HG02678 (cell line): ENCODE results near the gene OLFML1.

Source experiments
- ATAC-seq: cut with Tn5 transposase; IDR thresholded peaks from one replicate; pipeline ENCODE4 v1.9.1; 2021; ENCODE audit warnings: mild to moderate bottlenecking, moderate library complexity; ENCODE audit not compliant: unreplicated experiment

OLFML1 gene

GRCh38 chr11:7473717-7474116 lies 11.6 kb upstream of the OLFML1 start:
- peak; percentile 97 for ATAC-seq

- ATAC-seq, result no peak
Observed at GRCh38 chr11:7480113-7480512, 5.2 kb upstream of the OLFML1 start.

DNA sequence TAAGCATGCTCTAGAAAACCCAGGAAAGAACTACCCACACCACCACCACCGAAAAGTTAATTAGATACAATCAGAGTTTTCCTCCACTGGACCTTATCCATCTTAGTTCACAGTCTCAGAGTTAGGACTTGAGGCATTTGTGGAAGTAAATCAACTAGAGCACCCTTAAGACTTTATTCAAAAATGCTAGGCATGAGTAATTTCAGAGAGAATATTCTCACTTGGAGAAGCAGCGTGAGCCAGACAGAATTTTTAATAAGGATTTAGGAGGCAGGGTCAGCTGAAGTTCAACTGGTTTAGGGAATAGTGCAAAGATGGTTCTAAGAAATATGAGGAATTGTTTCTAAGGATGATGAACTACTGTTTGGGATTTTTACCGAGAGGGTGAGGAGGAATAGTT lies 1.2 kb upstream of the OLFML1 start:
- no peak for ATAC-seq

DNA sequence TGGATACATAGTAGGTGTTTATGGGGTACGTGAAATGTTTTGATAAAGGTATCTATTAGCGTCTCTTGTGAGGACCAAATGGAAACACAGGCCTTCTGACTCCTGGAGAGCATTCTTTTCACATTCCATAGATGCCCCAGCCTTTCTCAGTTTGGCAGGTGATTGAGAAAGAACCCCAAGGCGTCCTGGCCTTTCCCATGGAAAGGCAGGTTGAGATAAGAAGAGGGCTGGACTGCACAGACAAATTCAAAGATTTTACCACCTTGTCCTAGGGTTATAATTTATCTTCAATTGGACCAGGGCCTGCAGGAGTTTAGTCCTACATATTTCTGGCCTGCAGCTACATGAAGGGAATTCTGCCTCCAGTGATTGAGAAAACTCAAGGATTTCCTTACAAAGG lies 661 bp upstream of the OLFML1 start:
- ATAC-seq, result no peak

DNA sequence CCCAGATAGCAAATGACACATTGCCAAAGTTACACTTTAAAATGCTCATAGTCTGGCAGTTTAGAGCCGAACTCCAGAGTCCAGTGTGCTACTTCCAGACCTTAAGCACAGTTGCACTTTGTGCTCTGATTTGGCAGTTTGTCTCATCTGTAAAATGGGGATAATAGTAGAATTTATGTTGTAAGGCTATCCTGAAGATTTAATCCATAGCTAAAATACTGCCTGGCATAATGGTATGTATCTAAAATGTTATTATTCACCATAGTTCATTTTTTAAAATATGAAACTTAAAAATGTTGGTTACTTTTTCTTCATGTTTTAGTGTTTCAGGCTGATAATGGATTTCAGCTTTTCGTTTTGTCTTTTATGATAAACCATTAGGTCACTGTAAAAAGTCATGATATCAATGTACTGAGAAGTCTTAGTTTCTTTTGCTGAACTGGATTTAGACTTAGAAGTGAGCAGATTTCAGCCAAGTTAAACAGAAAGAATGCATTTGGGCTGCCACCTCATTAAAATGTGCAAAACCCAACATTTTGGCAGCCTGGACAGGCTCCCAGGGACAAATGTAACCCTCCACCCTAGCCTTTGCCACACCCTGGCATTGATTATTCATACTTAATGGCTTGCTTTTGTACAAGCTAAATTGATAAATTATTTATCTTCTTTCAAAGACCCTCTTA lies 933 bp downstream of the OLFML1 start:
- no peak for ATAC-seq

DNA sequence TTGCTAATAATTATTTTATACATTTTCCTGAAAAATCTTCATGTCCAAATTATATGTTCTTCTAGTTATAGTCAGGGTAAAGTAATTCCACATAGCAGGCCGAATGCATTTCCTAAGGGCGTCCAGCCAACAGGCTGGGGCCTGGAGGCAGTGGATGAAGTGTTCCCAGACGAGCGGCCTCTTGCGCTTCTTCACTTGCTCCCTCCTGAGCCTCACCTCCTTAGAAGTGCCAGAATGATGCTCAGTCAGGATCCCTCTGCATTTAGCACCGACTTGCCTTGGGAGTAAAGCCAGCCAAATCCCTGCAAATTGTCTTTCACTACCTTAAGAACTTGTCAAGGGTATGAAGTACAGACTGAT lies 1.5 kb downstream of the OLFML1 start:
- no peak for ATAC-seq

GRCh38 chr11:7487360-7487759 lies 2.1 kb downstream of the OLFML1 start:
- no peak for ATAC-seq

- no peak for ATAC-seq
Observed at GRCh38 chr11:7488681-7489080, 3.4 kb downstream of the OLFML1 start.

- no peak for ATAC-seq
Observed at GRCh38 chr11:7489376-7489775, 4.1 kb downstream of the OLFML1 start.

GRCh38 chr11:7490054-7490453 lies 4.7 kb downstream of the OLFML1 start:
- ATAC-seq, result no peak

- no peak for ATAC-seq
Observed at GRCh38 chr11:7490535-7490934, 5.2 kb downstream of the OLFML1 start.

GRCh38 chr11:7492253-7492652 lies 6.9 kb downstream of the OLFML1 start:
- no peak for ATAC-seq

DNA sequence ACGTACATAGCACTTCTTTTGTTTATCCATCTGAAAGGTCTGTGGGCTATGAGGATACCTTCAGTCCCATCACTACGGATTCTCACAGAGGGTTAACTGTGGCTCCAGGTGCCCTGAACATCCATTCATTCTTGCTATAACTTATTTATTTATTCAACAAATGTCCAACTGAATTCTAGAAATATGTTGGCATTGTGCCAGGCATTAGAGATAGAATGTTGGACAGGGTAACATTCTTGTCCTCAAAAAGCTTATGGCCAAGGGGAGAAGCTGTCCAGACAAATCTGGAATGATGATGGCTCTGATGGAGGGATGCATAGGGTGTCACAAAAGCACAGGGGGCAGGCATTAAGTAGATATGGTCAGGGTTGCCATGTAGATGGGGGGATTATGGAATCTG lies 8.4 kb downstream of the OLFML1 start:
- ATAC-seq, result no peak

- no peak for ATAC-seq
Observed at GRCh38 chr11:7494086-7494745, 8.9 kb downstream of the OLFML1 start.

- peak; percentile 88 for ATAC-seq
Observed at GRCh38 chr11:7495882-7496551, 10.7 kb downstream of the OLFML1 start.

DNA sequence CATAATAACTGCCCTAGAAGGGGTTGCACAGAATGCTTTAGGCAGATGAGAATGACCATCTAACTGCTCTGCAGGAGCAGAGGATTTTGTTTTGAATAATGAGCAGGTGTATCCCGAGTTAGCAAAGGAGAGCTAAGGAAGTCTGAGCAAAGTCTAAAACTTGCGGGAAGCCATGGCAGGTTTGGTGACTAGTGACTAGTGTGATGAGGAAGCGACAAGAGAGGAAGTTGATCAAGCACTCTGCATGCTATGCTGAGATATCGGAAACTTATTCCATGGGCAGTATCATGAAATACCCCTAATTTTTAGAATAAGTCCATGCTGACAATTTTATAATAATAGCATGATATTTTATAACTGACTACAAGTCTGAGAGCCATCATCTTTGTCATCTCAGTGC lies 12.9 kb downstream of the OLFML1 start:
- ATAC-seq, result no peak

- ATAC-seq, result no peak
Observed at GRCh38 chr11:7499081-7499480, 13.8 kb downstream of the OLFML1 start.

DNA sequence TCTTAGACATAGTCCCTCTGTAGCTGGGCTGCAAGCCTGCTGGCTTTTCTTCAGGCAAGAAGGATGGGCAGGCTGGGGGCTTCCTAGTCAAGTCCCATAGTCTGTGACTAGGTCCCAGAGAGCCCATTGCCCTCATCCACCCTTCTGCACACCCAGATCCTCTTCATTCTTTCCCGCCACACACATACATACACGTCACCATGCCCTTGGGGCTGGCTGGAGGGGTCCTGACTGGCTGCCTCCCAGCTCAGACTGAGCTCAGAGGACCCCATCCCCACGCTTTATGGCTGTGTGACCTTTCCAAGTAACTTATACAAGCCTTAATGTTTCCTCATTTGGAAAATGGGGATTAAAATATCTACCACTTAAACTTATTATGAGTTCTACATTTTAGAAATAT lies 14.9 kb downstream of the OLFML1 start:
- ATAC-seq, result no peak

GRCh38 chr11:7501251-7501650 lies 15.9 kb downstream of the OLFML1 start:
- no peak for ATAC-seq

- peak; percentile 63 for ATAC-seq
Observed at GRCh38 chr11:7501894-7502293, 16.6 kb downstream of the OLFML1 start.

GRCh38 chr11:7506243-7506642 lies 20.9 kb downstream of the OLFML1 start:
- no peak for ATAC-seq

GRCh38 chr11:7508087-7508486 lies 22.8 kb downstream of the OLFML1 start:
- no peak for ATAC-seq
